Non-pigmented ciliary epithelial cell (primary cell): ENCODE measurements around the gene SETD3.
A peak's percentile ranks its signal among the peaks of the same experiment; 100 is the strongest.

ENCODE experiments used
- DNase-seq: peaks from one replicate; pipeline ENCODE4 v3.0.0-alpha.2; 2010; ENCODE audit warnings: low read depth

Gene SETD3

GRCh38 chr14:99423434-99423833 lies 57.2 kb downstream of the SETD3 start:
- no peak for DNase-seq

DNA sequence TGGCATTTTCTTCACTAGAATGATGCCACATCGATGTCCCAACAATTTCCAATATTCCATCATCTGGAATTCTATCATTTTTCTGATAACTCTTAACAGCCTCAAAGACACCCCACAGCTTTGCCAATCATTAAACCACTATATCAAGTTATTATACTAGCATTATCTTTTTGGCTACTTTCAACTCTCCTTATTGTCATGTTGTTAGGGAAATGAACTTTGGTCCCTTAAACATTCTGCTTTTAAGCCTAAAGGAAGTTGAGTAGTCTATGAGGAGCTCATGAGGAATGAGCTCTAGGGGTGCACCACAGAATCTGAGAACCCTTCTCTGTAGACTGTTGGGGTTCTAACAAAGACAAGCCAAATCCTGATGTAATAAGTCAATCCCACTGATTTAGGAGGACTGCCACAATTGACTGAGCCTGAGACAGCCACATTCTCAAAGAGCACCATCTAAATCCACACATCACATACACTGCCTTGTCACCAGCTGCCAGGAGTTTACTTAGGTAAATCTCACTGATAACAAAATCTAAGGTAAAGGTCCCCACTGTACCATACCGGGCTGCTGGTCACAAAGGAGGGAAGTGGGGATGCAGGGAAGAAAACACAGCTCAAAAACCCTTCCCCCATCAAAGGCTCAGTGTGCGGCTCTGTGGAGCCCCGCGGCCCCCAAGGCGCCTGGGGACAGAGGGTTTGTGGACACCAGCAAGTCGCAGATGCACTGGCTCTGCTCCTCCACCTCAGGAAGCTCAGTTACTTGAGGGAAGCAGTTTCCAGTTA lies 58.2 kb downstream of the SETD3 start:
- no peak for DNase-seq

- DNase-seq = no peak
Measured at GRCh38 chr14:99420711-99421110, 59.9 kb downstream of the SETD3 start.

DNA sequence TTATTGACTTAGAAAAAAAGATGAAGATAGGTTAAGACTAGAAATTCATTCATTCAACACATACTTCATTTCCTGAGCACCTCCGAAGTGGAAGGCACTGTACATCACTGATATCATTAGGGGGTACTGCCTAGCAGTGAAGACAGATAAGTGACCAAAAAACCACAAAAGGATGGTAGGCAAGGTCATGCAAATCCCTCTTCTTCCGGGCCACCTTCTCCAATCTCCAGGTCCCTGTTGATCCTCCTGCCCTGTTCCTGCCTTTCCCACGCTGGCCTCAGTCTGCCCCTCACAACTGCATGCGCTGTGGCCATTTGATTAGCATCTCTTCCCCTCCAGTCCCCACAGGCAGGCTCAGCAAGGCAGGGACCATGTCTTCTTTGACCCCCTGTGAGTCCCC lies 60.8 kb downstream of the SETD3 start:
- no peak for DNase-seq

DNA sequence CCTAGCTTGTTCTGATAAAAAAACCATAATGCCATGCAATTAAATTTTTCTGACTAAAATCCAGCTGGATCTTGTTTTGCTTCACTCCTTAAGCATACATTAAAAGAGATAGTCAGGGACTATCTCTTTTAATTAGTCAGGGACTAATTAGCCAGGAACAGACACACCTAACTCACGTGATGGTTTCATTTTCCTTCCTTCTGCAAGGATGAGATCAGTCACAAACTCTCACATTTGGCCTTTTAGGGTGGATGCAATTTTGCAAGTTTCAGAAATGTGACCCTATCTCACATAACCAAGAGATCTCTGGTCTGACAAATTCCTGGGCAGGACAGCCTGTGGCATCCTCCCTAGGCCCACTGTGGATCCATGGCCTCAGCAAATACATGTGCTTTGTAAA lies 62.4 kb downstream of the SETD3 start:
- no peak for DNase-seq

GRCh38 chr14:99416909-99417308 lies 63.8 kb downstream of the SETD3 start:
- DNase-seq = no peak

DNA sequence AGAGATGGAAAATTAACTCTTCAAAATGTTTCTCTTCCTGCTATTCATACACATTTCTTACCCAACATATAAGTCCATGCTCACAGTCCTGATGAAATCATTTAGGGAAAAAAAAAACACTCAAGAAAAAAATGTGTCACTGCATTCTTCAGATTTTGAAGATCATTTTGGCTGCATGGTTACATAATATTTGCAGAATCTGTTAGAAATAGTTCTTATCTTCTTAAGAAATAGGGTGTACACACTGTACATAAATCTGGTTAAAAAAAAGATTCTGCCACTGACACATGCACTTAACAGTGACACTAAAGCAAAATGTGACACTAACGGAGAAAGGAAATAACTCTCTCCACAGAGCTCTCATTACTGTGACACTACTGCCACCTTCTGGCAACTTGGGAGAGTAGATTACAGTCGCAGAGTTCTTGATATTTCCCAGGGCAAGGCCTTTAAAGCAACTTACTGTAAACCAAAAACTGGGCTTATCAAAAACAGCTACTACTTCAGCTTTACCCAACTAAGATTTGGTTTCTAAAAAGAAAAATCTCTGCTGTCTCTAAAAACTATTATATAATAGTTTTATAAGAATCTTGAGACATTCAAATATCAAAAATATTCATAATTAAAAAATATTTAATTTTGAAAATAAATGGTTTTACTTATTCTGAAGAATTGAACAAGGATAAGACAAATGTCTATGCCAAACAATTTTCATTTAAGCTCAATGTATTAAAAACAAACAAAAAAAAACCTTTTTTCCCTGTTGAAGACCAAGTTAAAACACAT lies 65.0 kb downstream of the SETD3 start:
- peak; percentile 56 for DNase-seq

DNA sequence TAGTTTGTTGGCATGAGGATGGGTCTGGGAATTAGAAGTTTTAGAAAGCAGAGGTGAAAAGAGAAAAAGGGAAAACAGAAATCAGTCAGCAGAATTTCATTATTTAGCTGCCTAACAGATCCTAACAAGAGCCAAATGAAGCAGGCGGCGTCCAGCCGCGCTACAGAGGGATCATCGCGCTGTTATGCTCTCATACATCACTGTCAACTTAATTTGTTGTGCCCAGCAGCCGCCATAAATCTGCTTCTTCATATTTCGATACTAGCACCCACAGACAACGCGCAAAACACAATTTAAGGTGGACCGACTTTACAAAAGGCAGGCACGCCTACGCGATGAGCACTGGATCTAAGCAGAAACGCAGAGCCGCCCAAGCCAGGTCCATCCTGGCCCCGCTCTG lies 66.7 kb downstream of the SETD3 start:
- DNase-seq = no peak

DNA sequence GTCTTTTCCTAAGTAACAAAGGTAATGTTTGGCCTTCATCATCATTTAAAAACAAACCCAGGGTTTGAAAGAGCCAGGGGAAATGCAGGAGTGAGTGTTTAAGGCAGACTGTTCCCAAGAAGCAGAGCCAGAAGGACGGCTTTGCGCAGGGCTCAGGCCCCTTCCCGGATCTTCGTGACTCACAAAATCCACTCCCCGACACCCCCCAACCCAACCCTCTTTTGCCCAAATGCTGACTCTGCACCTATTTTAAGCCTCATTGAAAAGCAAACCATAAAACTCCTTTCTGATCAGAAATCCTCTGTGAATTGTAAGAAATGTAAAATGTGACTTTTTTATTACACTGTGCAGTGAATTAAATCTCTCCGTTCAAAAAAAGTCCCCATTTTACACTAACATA lies 67.5 kb downstream of the SETD3 start:
- DNase-seq = no peak

DNA sequence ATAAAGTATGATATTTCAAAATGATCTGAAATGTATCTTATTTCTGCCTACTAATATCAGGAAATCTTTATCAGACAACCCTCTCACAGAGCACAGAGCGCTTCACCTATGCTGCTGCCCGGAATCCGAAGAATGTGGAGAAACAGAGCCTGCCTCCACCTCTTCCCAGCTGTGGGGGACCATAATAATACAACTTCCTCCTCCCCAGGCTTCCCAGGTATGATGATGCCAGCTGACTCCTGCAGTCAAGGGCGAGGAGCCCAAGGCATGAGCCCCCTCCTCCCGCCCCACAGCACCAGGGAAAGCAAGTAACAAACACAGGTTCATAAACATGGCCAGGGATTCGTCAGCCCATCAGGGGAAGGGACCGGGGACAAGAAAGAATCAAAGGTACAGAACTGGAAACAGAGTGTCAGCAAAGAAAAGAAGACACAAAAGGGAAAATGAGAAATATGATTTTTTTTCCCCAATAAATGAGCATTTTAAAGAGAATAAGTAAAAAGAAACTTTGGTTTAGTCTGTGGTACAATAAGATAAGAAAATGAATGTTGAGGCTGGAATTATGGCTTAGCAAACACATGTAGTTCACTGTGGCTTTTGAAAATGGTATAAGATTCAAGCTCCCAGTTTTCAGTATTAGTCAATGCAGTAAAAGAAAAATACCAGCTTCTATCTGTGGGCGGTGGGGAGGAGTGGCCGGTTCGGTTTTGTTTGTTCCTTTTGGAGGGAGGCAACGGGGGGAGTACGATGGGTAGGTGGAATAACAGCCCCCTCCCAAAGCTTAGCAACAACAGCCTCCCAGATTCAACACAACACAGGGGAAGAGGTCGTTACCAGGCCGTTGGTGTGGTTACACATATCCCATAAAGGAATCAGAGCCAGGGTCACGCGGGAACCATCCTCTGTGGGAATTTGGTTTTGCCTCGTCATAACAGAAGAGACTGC lies 68.3 kb downstream of the SETD3 start:
- no peak for DNase-seq

DNA sequence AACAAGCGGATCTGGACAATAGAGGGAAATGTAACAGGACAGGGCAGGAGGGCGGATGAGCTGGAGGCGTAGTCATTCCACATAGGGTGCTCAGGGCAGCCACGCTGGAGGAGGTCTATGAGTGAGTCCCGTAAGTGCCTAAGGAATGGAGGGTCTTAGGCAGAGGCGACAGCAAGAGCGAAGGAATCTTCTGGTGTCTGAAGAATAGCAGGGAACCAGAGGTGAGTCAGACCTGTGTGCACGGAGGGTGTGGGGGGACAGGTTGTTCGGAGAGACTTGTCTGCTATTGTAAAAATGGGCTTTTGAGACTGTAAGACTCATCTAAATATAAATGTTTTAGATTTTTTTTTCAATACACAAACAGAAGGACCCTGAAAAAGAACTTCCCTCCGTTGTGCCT lies 70.6 kb downstream of the SETD3 start:
- no peak for DNase-seq

DNA sequence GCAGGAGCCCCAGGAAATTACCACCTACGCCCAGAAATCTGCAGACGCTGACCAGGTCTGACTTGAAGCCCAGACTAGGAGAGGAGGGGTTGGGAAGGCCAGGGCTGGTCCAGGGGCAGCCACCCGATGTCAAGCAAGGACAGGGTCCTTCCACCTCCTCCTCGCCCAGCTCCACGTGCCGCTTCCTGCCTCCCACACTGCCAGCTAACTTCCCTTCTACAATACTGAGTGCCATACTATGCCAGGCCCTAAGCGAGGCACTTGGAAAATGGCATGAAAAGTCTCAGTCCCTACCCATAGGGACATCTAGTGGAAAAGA lies 71.7 kb downstream of the SETD3 start:
- DNase-seq = no peak

DNA sequence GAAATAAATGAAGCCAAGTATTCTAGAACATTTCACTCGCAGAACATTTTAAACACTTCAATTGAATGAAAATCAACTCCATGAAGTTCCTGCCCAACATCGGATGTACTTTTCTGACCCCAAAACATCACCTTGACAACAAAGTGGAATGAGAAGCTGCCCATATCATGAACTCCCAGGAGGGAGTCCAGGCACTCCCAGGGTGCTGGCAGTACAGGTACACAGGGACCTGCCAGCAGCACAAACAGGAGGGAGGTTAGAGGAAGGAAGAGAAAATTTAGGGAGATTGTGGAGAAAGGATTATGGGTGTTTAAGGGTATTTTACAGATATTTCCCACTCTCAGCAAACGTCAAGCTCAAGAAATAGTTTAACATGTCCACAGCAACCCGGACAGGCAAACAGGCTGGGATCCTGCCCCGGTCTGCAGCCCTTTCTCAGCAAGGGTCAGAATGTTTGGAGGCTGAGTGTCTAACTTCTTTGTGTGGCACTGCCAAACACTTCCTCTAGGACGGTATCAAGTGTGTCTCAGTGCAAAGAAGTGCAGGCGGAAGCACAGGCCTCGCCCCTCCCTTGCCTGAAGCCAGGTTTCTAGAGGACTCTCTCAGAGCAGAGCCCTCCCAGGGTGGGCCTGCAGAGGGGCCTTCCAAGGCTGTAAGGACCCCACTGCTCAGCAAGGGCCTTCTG lies 72.2 kb downstream of the SETD3 start:
- DNase-seq = no peak

- DNase-seq = no peak
Measured at GRCh38 chr14:99407416-99407815, 73.2 kb downstream of the SETD3 start.

- DNase-seq = no peak
Measured at GRCh38 chr14:99402950-99403349, 77.7 kb downstream of the SETD3 start.

DNA sequence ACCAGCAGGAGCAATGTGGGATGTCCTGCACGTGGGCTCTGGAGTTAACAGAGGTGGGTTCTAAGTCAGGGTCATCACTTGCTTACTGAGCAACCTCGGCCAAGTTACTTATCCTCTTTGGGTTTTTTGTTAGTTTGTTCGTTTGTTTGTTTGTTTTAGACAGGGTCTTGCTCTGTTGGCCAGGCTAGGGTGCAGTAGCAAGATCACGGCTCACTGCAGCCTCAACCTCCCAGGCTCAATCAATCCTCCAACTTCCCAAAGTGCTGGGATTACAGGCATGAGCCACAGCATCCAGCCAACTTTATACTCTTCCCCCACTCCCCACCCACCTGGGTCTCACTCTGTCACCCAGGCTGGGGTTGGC lies 78.4 kb downstream of the SETD3 start:
- no peak for DNase-seq

DNA sequence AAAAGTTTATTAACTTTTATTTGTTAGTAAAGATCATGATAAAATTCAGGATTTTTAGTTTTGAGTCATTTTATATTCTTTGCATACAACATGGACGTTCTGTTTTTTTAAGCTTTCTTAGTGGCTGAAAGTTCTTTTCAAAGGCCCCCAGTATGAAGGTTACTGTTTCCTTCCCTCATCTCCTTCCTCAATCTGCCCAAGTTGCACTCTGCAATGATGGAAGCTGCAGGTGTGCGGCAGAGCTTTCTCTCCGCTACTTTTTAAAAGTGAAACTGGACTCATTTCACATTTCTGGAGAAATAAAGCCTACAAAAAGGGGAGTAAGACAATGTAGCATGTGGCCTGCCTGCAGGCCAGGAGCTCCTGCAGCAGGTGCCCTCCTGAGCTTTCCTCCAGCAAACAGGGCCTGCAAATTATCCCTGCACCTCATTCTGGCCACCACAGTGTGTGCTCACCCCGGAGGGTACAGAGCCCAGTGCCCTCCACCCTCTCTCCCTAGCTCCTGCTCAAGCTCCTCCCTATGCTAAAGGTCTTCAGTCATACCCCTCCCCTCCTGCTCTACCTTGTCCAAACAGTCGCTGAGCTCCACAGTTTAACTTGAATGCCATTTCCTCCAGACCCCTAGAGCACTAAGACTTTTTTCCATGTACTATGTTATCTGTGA lies 78.9 kb downstream of the SETD3 start:
- DNase-seq = no peak

DNA sequence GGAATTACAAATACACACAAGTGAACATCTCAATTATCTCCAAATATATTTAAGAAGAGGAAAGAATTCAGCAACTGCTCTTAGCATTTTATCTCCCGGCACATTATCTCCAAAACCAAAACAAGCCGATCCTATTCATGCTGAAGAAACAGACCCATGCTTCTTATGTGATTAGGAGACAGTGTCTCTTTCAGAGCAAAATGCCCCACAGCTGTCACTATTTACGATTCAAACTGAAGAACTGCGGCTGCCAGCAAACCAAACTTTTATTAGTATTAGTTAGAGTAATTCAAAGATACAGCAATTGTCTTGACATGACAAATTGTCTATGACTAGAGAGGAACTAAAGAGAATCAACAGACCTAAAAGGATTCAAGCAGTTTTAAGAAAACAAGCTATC lies 79.4 kb downstream of the SETD3 start:
- DNase-seq = no peak

- DNase-seq = no peak
Measured at GRCh38 chr14:99397698-99398097, 83.0 kb downstream of the SETD3 start.

- no peak for DNase-seq
Measured at GRCh38 chr14:99395909-99396530, 84.6 kb downstream of the SETD3 start.

DNA sequence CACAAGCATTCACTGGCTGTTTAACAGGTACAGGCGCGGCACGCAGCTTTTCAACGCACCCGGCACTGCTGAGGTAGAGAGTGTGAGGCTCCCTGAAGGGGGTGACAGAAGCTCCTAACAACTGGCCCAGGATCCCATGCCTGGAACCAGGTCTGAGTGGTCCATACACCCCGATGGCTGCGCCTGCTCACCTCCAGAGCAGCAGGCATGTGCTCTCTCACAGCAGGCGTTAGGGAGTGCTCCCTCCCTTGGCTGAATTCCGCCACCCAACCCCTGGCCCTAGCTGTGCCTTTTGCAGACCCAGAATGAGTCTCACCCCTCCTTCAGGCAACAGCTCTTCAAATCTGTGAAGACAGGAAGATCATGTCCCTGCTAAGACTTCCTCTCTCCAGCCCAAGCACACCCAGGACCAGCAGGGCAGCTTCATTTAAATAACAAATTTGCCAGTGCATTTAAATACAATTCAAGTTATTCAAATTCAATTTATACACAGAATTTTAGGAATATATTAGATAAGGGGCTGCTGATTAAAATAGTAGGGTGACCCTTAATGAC lies 86.0 kb downstream of the SETD3 start:
- no peak for DNase-seq
